H1 (cell line): ENCODE data around the gene METTL1. TPM values are rescaled to one million over a fixed set of nuclear protein-coding genes. Genes with fewer than 3 reads are reported as not detected.

Source experiments
- CTCF ChIA-PET: fragments of 300-600 bp; sonication (Branson Sonifier 250); formaldehyde crosslinking; loops from one replicate; lab custom pipeline; 2021; ENCODE audit not compliant: partially characterized antibody; lab: Charles Lee
- POLR2A ChIA-PET: fragments of 300-600 bp; sonication (Branson Sonifier 250); formaldehyde crosslinking; loops from one replicate; lab custom pipeline; 2021; ENCODE audit warnings: inconsistent platforms; ENCODE audit not compliant: partially characterized antibody; lab: Charles Lee
- DNase-seq, 2 experiments: peaks; one replicate each; pipeline versions ENCODE4 v3.0.0 to v3.0.0-alpha.2; 2010 to 2022; ENCODE audit warnings: low spot score in 2 of 2, low read depth in 1 of 2, mixed read lengths in 1 of 2
- FAIRE-seq: peaks from 2 replicates; lab custom pipeline; 2011; peaks lifted over from hg19 to GRCh38; lab: Jason Lieb, UNC
- H2AFZ ChIP-seq: 2 replicates; pipeline ENCODE4 v1.8.1; 2012; ENCODE audit warnings: low read length, inconsistent platforms
- H2AK5ac ChIP-seq: 2 replicates; pipeline ENCODE4 v1.6.1; 2013; ENCODE audit warnings: low read depth, low read length
- H2BK120ac ChIP-seq: replicated peaks from 2 replicates; pipeline ENCODE3; 2013; ENCODE audit warnings: low read depth, low read length, inconsistent platforms
- H2BK12ac ChIP-seq: 2 replicates; pipeline ENCODE4 v1.6.1; 2013; ENCODE audit warnings: low read depth, low read length
- H2BK15ac ChIP-seq: 2 replicates; pipeline ENCODE4 v1.6.1; 2013; ENCODE audit warnings: low read length
- H2BK20ac ChIP-seq: 2 replicates; pipeline ENCODE4 v1.6.1; 2013; ENCODE audit warnings: low read length
- H2BK5ac ChIP-seq: 2 replicates; pipeline ENCODE4 v1.6.1; 2013; ENCODE audit warnings: low read depth, low read length
- H3K14ac ChIP-seq: 2 replicates; pipeline ENCODE4 v1.6.1; 2013; ENCODE audit warnings: inconsistent platforms; ENCODE audit not compliant: insufficient read length
- H3K18ac ChIP-seq: 2 replicates; pipeline ENCODE4 v1.6.1; 2013; ENCODE audit warnings: low read length; ENCODE audit errors: extremely low read depth
- H3K23ac ChIP-seq: 2 replicates; pipeline ENCODE4 v1.6.1; 2013; ENCODE audit warnings: inconsistent platforms; ENCODE audit not compliant: insufficient read length
- H3K23me2 ChIP-seq: 2 replicates; pipeline ENCODE4 v1.6.1; 2013; ENCODE audit warnings: low read depth, low read length
- H3K27ac ChIP-seq: 2 replicates; pipeline ENCODE4 v1.6.1; 2011; ENCODE audit warnings: low read depth, low read length, inconsistent platforms
- H3K27me3 ChIP-seq, 4 experiments: replicated peaks in 1 of 4; 1 replicate in 1 of 4; 2 replicates in 3 of 4; pipeline versions ENCODE4 v1.6.1 to v1.8.1; 2011 to 2013; ENCODE audit warnings: low read length in 3 of 4, mild to moderate bottlenecking in 3 of 4, inconsistent platforms in 2 of 4, mixed read lengths in 2 of 4, moderate library complexity in 1 of 4; ENCODE audit not compliant: control insufficient read depth in 3 of 4, insufficient read depth in 3 of 4; ENCODE audit errors: extremely low read depth in 1 of 4
- H3K36me3 ChIP-seq, 4 experiments: 2 replicates each; pipeline versions ENCODE4 v1.6.1 to v1.8.1; 2011 to 2013; ENCODE audit warnings: mild to moderate bottlenecking in 4 of 4, low read length in 3 of 4, moderate library complexity in 2 of 4, control low read depth in 1 of 4, inconsistent platforms in 1 of 4; ENCODE audit not compliant: insufficient read depth in 4 of 4, control insufficient read depth in 2 of 4
- H3K4ac ChIP-seq: replicated peaks from 2 replicates; pipeline ENCODE3; 2013; ENCODE audit warnings: low read length, low read depth, mixed read lengths, inconsistent platforms; ENCODE audit not compliant: insufficient read length
- H3K4me1 ChIP-seq, 4 experiments: replicated peaks in 1 of 4; 1 replicate in 1 of 4; 2 replicates in 3 of 4; pipeline versions ENCODE4 v1.6.1 to v1.8.1; 2011 to 2013; ENCODE audit warnings: low read length in 3 of 4, inconsistent platforms in 2 of 4, mixed read lengths in 1 of 4; ENCODE audit not compliant: insufficient read depth in 4 of 4, control insufficient read depth in 3 of 4
- H3K4me2 ChIP-seq, 2 experiments: 2 replicates each; pipeline versions ENCODE4 v1.6.1 to v1.8.1; 2011 to 2013; ENCODE audit warnings: low read depth in 2 of 2, low read length in 2 of 2, control low read depth in 1 of 2, inconsistent platforms in 1 of 2, mild to moderate bottlenecking in 1 of 2; ENCODE audit not compliant: insufficient read depth in 1 of 2
- H3K4me3 ChIP-seq, 4 experiments: fragments of 200-600, 300-600 bp in 1 of 4; sonication (generic), shearing (Covaris generic), sonication (Bioruptor Twin) in 1 of 4; 2 replicates each; pipeline versions ENCODE4 v1.5.1 to v1.8.1; 2011 to 2016; ENCODE audit warnings: low read length in 4 of 4, low read depth in 3 of 4, control low read depth in 2 of 4, inconsistent platforms in 2 of 4, mild to moderate bottlenecking in 2 of 4, mixed read lengths in 1 of 4, moderate library complexity in 1 of 4; ENCODE audit not compliant: insufficient read depth in 2 of 4; ENCODE audit errors: extremely low read depth in 1 of 4
- H3K56ac ChIP-seq: replicated peaks from 2 replicates; pipeline ENCODE3; 2013; ENCODE audit warnings: low read depth, mild to moderate bottlenecking, mixed read lengths, low read length, inconsistent platforms; ENCODE audit not compliant: insufficient read length
- H3K79me1 ChIP-seq: 2 replicates; pipeline ENCODE4 v1.6.1; 2013; ENCODE audit warnings: low read depth, low read length, control low read depth
- H3K79me2 ChIP-seq, 2 experiments: 2 replicates each; pipeline versions ENCODE4 v1.6.1 to v1.8.1; 2012 to 2013; ENCODE audit warnings: low read length in 2 of 2, mild to moderate bottlenecking in 2 of 2, inconsistent platforms in 1 of 2; ENCODE audit not compliant: insufficient read depth in 2 of 2, control insufficient read depth in 1 of 2
- H3K9ac ChIP-seq, 4 experiments: replicated peaks in 1 of 4; 1 replicate in 1 of 4; 2 replicates in 3 of 4; pipeline versions ENCODE4 v1.6.1 to v1.8.1; 2011 to 2013; ENCODE audit warnings: low read depth in 3 of 4, low read length in 3 of 4, control low read depth in 2 of 4, mild to moderate bottlenecking in 2 of 4, moderate library complexity in 2 of 4, inconsistent platforms in 1 of 4; ENCODE audit errors: extremely low read depth in 1 of 4
- H3K9me3 ChIP-seq, 2 experiments: 2 replicates each; pipeline versions ENCODE4 v1.6.1 to v1.8.1; 2012 to 2013; ENCODE audit warnings: mild to moderate bottlenecking in 2 of 2, moderate library complexity in 2 of 2, control low read depth in 1 of 2, inconsistent platforms in 1 of 2, low read depth in 1 of 2, low read length in 1 of 2, mixed read lengths in 1 of 2; ENCODE audit not compliant: insufficient read depth in 2 of 2
- H4K20me1 ChIP-seq, 2 experiments: replicated peaks in 1 of 2; 2 replicates each; pipeline versions ENCODE3 to v1.8.1; 2011 to 2013; ENCODE audit warnings: inconsistent platforms in 2 of 2, low read length in 2 of 2, mild to moderate bottlenecking in 1 of 2; ENCODE audit not compliant: insufficient read depth in 2 of 2, control insufficient read depth in 1 of 2
- H4K5ac ChIP-seq: 2 replicates; pipeline ENCODE4 v1.6.1; 2013; ENCODE audit warnings: low read length, low read depth, mixed read lengths, inconsistent platforms; ENCODE audit not compliant: insufficient read length
- H4K8ac ChIP-seq: 2 replicates; pipeline ENCODE4 v1.8.0; 2013; ENCODE audit warnings: mild to moderate bottlenecking, moderate library complexity, low read length, inconsistent platforms; ENCODE audit not compliant: insufficient read depth; ENCODE audit errors: extremely low read depth
- H4K91ac ChIP-seq: replicated peaks from 2 replicates; pipeline ENCODE3; 2013; ENCODE audit warnings: low read length, mixed read lengths, inconsistent platforms; ENCODE audit not compliant: insufficient read length
- CREB1 ChIP-seq: IDR thresholded peaks from 2 replicates; pipeline ENCODE4 v1.6.1; 2012; ENCODE audit warnings: inconsistent platforms
- CTBP2 ChIP-seq: IDR thresholded peaks from 2 replicates; pipeline ENCODE4 v1.7.0; 2011; ENCODE audit warnings: borderline replicate concordance, mild to moderate bottlenecking, moderate library complexity, mixed read lengths, low read length; ENCODE audit not compliant: insufficient read depth, insufficient read length
- GTF2F1 ChIP-seq: IDR thresholded peaks from 2 replicates; pipeline ENCODE4 v1.6.1; 2012; ENCODE audit warnings: low read depth, low read length, improper control_type of control experiment, borderline replicate concordance
- HDAC6 ChIP-seq: IDR thresholded peaks from one replicate; pipeline ENCODE4 v1.7.1; 2012; ENCODE audit warnings: low read depth, mild to moderate bottlenecking, inconsistent platforms, low read length, moderate library complexity
- JUN ChIP-seq: IDR thresholded peaks from 2 replicates; pipeline ENCODE4 v1.6.1; 2011; ENCODE audit warnings: low read depth, mild to moderate bottlenecking, improper control_type of control experiment, low read length
- MAFK ChIP-seq: IDR thresholded peaks from 2 replicates; pipeline ENCODE4 v1.6.1; 2012; ENCODE audit warnings: low read depth, mild to moderate bottlenecking, improper control_type of control experiment, low read length
- PHF8 ChIP-seq: fragments of 200-600 bp; sonication (generic); conservative IDR thresholded peaks from 2 replicates; pipeline ENCODE4 v1.7.1; 2012; ENCODE audit warnings: low read depth, mild to moderate bottlenecking, inconsistent platforms, low read length, moderate library complexity
- POLR2A ChIP-seq, 2 experiments: IDR thresholded peaks; 1 replicate in 1 of 2; 2 replicates in 1 of 2; pipeline ENCODE4 v1.6.1; 2011; ENCODE audit warnings: low read depth in 2 of 2, low read length in 2 of 2, mild to moderate bottlenecking in 2 of 2; ENCODE audit errors: control extremely low read depth in 1 of 2
- SIN3A ChIP-seq, 2 experiments: IDR thresholded peaks in 1 of 2; conservative IDR thresholded peaks in 1 of 2; 2 replicates each; pipeline ENCODE4 v1.6.1; 2011 to 2012; ENCODE audit warnings: low read length in 2 of 2, improper control_type of control experiment in 1 of 2, low read depth in 1 of 2, mild to moderate bottlenecking in 1 of 2
- SRF ChIP-seq: IDR thresholded peaks from 2 replicates; pipeline ENCODE4 v1.6.1; 2011; ENCODE audit warnings: mild to moderate bottlenecking, low read depth, low read length, moderate library complexity
- SUZ12 ChIP-seq: fragments of 200-600 bp; sonication (generic); IDR thresholded peaks from 2 replicates; pipeline ENCODE4 v1.6.1; 2012; ENCODE audit warnings: mild to moderate bottlenecking, inconsistent platforms, low read length, moderate library complexity, mixed read lengths
- TEAD4 ChIP-seq: IDR thresholded peaks from 2 replicates; pipeline ENCODE4 v1.6.1; 2012; ENCODE audit warnings: low read depth, low read length, inconsistent platforms, mixed read lengths
- WGBS, 2 experiments: shearing (Covaris generic) in 1 of 2; methylation state at CpG; one replicate each; pipeline versions ENCODE4 v1.1.6 to v1.1.7; 2013 to 2015; ENCODE audit warnings: low lambda C conversion rate in 2 of 2, mixed read lengths in 2 of 2, inconsistent platforms in 1 of 2, low coverage in 1 of 2, missing lambda C conversion rate in 1 of 2; ENCODE audit not compliant: insufficient replicate concordance in 2 of 2, insufficient coverage in 1 of 2, insufficient read length in 1 of 2; ENCODE audit errors: extremely low coverage in 1 of 2, missing lambda C conversion rate in 1 of 2; 5-methylcytosine and 5-hydroxymethylcytosine counted together
- polyA plus RNA-seq, 7 experiments: library from polyadenylated mRNA; depleted of rRNA in 3 of 7; stranded (reverse) in 5 of 7; unstranded in 2 of 7; fragments of >200 nt in 5 of 7; fragments of 200-250 nt in 2 of 7; gene quantifications; 1 replicate in 5 of 7; 2 replicates in 1 of 7; 4 replicates in 1 of 7; pipeline versions ENCODE4 v1.2.1 to v1.2.3, GENCODE V29; 2011 to 2013; ENCODE audit warnings: missing spikeins in 2 of 7, mixed read lengths in 2 of 7
- total RNA-seq: library from RNA; stranded (reverse); fragmentation: NEBNext Ultra II Directional; extraction: Animal tissue kit (Norgen Biotek cat#: 25700); gene quantifications from 2 replicates; pipeline ENCODE4 v1.2.1, GENCODE V29; 2021

The METTL1 gene
- total and polyA plus RNA-seq, 2 of the 8 experiments (the other 6 are each of a cell fraction or from before 2014, with no cell fraction given), result 40.5 to 46.0 TPM

DNA sequence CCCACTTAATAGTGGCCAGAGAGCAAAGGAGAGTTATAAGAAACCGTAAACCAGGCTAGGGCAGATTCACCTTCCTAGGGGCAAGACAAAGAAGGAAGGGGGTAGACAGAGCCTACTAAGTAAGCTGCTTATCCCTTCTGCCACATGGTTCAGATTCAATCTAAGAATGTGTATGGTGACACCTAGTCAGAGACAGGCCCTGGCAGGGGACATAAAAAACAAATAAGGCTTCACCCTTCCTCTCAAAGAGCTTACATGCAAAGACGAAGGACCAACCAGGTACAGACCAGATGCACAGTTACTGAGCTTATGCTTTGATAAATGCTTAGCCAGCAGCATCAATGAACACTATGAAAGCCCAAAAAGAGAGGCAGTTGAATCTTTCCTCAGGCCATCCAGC is 9.4 kb downstream of the METTL1 start:
- Histone ChIP-seq H3K18ac (no peak overlapping the region), H3K14ac (no peak overlapping the region), H3K23me2 (peaks cover 23% of the 10 kb centered on the region), H3K56ac (no peak overlapping the region), H3K4me3 (no peak overlapping the region), H3K4ac (no peak overlapping the region), H2AFZ (no peak overlapping the region), H3K4me1 (peaks cover 11 to 22% (median 19%) of the 10 kb centered on the region in 4 experiments), H2BK12ac (no peak overlapping the region), H2BK5ac (no peak overlapping the region), H3K23ac (no peak overlapping the region), H2BK120ac (no peak overlapping the region), H2BK15ac (no peak overlapping the region), H2AK5ac (no peak overlapping the region), H3K9me3 (no peaks in the 10 kb centered on the region), H2BK20ac (no peak overlapping the region), H3K4me2 (no peak overlapping the region), H3K79me1 (no peaks in the 10 kb centered on the region), H3K27me3 (peaks cover 22 to 47% (median 41%) of the 10 kb centered on the region in 4 experiments), H4K8ac (no peak overlapping the region), H4K20me1 (peaks cover 0 to 14% of the 10 kb centered on the region in 2 experiments), H3K27ac (no peak overlapping the region), H3K79me2 (no peaks in the 10 kb centered on the region), H4K91ac (no peak overlapping the region), H3K36me3 (peaks cover 0 to 3% (median 0%) of the 10 kb centered on the region in 4 experiments; a peak in 2 of 8 replicates), H4K5ac (no peak overlapping the region), H3K9ac (no peak overlapping the region)
- 79% methylated on average over 2 of the region's 2 CpGs; no CpG with 5 or more reads in 1 of the 2 experiments for WGBS, 2 experiments
- TF ChIP-seq CREB1, result no peak
- no peak for TF ChIP-seq CTBP2
- no peak for TF ChIP-seq SIN3A (conservative IDR thresholded peaks at IDR 0.05 in 1 of 2, IDR thresholded peaks at IDR 0.05 in 1 of 2; ENCODE audit: low read depth in 1 of 2, low read length in 2 of 2)
- TF ChIP-seq GTF2F1, result no peak
- TF ChIP-seq HDAC6, result no peak
- no peak for TF ChIP-seq SUZ12
- no peak for TF ChIP-seq PHF8
- no peak for TF ChIP-seq SRF
- TF ChIP-seq JUN, result no peak
- TF ChIP-seq TEAD4, result no peak
- TF ChIP-seq POLR2A (IDR thresholded peaks at IDR 0.05; ENCODE audit: control extremely low read depth in 1 of 2, low read depth in 2 of 2, low read length in 2 of 2), result no peak
- no peak for TF ChIP-seq MAFK
- DNase-seq (no peak), FAIRE-seq (no peak)
- ChIA-PET POLR2A (interaction anchor here (1.0 to 5.4 kb wide), 3 partner anchors 10 to 37 kb away, joined by 3 to 21 read pairs (median 3); partner anchors contain the start of genes EEF1AKMT3, METTL1 and TSPAN31), CTCF (interaction anchor here (0.7 to 1.3 kb wide), 3 partner anchors 19 to 36 kb away, joined by 3 to 5 read pairs (median 4); no protein-coding TSS in a partner anchor)
